GM18498 (cell line): Measurements from ENCODE around the gene AP1M1.

Experiments used
- ATAC-seq: cut with Tn5 transposase; IDR thresholded peaks from one replicate; pipeline ENCODE4 v1.9.1; 2021; ENCODE audit warnings: mild to moderate bottlenecking, moderate library complexity; ENCODE audit not compliant: unreplicated experiment

AP1M1 gene

GRCh38 chr19:16185123-16185767, 12.5 kb upstream of the AP1M1 start, which contains the start of gene FAM32A:
Gene FAM32A (plus strand): TSS chr19:16185410. CDS start chr19:16185443, 33 bp downstream.
- ATAC-seq, result peak; percentile 87

- no peak for ATAC-seq
Measured at GRCh38 chr19:16185768-16186123, 12.0 kb upstream of the AP1M1 start.

- no peak for ATAC-seq
Measured at GRCh38 chr19:16188521-16188920, 9.2 kb upstream of the AP1M1 start.

- ATAC-seq, result no peak
Measured at GRCh38 chr19:16190198-16190597, 7.5 kb upstream of the AP1M1 start.

- no peak for ATAC-seq
Measured at GRCh38 chr19:16190736-16191135, 7.0 kb upstream of the AP1M1 start.

- ATAC-seq, result no peak
Measured at GRCh38 chr19:16191216-16191908, 6.3 kb upstream of the AP1M1 start.

GRCh38 chr19:16193466-16193865, 4.2 kb upstream of the AP1M1 start:
- ATAC-seq, result no peak

- no peak for ATAC-seq
Measured at GRCh38 chr19:16197188-16197621, 506 bp upstream of the AP1M1 start.

- no peak for ATAC-seq
Measured at GRCh38 chr19:16198370-16198651, 600 bp downstream of the AP1M1 start.

- ATAC-seq, result no peak
Measured at GRCh38 chr19:16199275-16199932, 1.7 kb downstream of the AP1M1 start.

GRCh38 chr19:16200038-16201010, 2.6 kb downstream of the AP1M1 start:
- no peak for ATAC-seq

GRCh38 chr19:16201011-16201391, 3.3 kb downstream of the AP1M1 start:
- ATAC-seq, result no peak

- ATAC-seq, result no peak
Measured at GRCh38 chr19:16202320-16203255, 4.9 kb downstream of the AP1M1 start.

GRCh38 chr19:16203256-16204004, 5.7 kb downstream of the AP1M1 start:
- ATAC-seq, result no peak

GRCh38 chr19:16204005-16204294, 6.2 kb downstream of the AP1M1 start:
- ATAC-seq, result no peak

GRCh38 chr19:16205205-16206045, 7.7 kb downstream of the AP1M1 start:
- ATAC-seq, result no peak

GRCh38 chr19:16206046-16206605, 8.4 kb downstream of the AP1M1 start:
- no peak for ATAC-seq

- ATAC-seq, result no peak
Measured at GRCh38 chr19:16206637-16207036, 8.9 kb downstream of the AP1M1 start.
